NCI-H2107 (cell line): ENCODE data around the gene ARSB.
"Not testable (repeated sequence)": the region's sequence is repeated elsewhere in the genome, so short reads cannot be mapped to it uniquely, and the experiment has no call there.

Experiments
- DNase-seq: peaks from one replicate; lab custom pipeline; 2025; lab: John Stamatoyannopoulos, UW

The ARSB gene

DNA sequence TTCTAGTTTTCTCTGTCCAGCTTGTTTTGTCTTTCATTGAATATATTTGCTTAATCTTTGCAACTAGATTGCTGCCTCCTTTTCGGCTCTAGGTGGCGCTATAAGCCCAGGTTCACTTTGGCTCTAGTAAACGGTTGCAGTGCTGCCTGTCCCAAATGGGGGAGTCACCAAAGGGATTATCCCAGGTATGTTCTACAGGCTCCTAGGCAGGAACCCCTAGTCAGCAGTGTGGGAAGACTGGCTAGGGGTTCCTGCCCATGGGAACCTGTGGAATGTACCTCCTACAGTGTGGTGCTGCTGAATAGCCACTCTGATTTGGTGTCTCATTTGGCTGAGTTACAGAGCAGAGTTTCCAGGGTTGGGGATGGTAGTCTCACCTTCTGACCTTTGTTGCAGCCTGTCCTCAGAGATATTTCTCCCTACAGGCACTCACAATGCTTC lies 85.2 kb downstream of the ARSB start:
- DNase-seq: no peak

DNA sequence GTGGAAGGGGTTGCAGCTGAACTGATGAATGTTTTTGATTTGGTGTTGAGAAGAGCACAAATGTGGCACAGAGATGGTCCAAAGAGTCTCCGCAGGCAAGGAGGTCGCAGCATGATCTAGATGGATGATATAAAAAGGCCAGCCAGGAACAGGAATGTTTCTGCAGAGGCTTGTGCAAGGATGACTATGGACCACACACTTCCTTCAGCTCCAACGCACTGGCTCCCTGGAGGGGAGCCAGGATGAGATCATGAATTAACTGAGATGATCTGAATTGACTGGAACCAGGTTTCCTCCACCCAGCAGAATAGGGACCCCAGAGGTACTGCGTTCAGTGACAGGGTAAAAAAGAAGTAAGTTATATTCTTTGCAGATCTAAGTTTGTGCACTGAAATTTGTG lies 89.0 kb downstream of the ARSB start:
- DNase-seq: no peak

DNA sequence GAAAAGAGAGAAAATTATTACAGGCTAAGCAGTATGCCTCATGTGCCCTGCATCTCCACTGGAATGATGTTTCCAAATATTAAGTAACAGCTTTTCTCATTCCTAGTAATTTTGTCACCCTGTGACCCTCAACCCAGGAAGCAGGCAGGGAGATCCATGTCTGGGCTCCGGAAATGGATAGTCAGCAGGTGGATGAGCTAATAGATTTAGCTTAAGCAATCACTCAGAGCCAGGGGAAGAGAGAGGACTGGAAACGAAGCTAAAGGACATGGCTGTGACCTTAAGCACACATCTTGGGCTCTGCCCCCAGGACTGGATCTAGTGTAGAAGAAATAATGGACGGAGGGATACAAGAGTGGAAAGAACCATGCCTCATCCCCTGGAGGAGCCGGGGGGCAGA lies 89.5 kb downstream of the ARSB start:
- DNase-seq: no peak

DNA sequence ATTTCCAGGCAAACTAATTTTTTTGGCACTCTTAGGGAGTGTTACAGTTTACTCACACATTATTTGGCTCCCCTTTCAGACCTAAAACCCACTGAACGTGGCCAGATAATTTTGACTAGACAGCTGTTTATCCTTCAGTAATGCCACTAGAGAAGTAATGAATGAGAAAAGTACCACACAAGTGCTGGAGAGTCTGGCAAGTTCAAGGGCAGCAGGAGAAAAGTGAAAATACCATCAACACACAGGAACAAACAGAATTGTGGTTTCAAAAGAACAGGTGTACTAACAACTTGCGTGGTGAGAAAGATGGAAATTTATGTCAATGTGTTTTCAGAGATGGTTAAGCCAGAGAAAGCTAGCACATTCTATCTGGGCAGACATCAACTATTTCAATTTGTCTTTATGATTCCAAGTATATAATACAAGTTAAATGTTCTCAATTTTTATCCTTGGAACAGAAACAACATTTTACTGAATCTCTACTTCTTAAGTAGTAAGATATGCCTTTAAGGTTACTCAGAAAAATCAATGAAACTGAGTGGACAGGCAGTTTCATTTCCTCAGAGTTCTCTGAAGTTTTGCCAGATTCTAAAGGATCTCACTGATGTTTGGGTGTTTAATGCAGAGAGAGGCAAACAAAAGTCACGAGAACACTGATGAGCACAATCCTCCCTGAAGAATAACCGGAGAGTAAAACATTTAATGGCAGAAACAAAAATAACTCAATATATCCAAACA lies 91.0 kb downstream of the ARSB start:
- DNase-seq: no peak

DNA sequence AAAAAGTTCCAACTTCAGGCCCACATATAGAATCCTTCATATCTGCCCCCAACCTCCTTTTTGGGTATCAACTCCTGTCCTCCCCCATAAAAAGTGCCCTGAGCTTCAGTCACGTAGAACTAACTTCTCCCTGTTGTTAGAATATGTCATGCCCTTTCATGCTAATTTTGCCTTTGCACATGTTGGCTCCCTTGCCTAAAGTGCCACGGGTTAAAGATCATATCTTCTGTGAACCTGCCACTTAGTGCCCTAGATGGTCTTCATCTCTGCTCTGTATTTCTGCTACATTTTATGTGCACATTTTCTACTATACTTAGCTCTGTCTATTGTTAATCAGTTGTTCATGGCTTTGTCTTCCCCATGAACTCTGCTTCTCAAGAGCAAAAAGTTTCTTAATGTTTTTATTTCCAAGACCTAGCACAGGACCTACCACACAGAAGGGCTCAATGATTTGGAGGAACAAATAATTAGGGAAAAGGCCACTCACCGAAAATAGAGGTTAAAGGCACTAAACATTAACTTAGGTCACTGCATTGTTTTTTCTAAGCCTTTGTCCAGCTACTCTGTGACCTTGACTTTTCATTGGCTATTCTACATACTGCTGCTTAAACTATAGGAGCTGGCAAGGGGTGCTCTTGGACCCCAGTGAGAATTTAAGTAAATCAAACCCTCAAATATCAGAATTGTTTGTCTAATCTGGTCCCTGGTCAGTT lies 94.3 kb downstream of the ARSB start:
- no peak for DNase-seq

DNA sequence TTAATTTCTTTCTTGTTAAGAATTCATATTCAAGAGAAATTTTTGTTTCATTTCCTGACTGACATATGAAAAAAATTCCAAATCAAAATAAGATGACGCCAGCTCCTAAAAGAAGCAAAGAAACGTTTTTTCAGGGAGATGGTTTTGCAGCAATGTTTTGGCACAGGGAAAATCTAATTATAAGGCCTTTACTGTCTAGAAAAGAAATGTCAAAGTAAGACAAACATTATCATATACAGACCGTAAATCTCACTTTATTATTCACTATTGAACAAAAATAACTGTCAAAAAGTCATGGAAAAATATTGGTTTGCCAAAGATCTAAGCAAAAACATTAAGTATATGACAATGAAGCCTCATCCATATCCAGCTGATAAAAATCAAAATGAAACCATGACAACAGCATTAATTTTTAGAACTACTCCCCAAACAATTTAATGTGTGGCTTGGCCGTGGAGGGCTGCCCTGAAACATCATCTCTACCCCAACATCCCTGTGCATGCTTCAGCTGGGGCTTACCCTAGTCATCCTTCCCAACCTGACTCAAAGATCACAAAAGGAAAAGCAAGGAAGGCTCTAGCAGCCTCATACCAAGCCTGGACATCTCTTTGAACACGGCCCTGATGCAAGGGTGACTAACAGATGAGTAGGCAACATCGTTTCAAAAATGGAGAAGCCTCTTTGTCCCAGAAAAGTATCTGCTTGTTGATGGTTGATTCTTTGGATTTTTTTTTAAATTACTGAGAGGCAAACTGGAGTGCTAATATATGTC lies 95.6 kb downstream of the ARSB start:
- DNase-seq: no peak

DNA sequence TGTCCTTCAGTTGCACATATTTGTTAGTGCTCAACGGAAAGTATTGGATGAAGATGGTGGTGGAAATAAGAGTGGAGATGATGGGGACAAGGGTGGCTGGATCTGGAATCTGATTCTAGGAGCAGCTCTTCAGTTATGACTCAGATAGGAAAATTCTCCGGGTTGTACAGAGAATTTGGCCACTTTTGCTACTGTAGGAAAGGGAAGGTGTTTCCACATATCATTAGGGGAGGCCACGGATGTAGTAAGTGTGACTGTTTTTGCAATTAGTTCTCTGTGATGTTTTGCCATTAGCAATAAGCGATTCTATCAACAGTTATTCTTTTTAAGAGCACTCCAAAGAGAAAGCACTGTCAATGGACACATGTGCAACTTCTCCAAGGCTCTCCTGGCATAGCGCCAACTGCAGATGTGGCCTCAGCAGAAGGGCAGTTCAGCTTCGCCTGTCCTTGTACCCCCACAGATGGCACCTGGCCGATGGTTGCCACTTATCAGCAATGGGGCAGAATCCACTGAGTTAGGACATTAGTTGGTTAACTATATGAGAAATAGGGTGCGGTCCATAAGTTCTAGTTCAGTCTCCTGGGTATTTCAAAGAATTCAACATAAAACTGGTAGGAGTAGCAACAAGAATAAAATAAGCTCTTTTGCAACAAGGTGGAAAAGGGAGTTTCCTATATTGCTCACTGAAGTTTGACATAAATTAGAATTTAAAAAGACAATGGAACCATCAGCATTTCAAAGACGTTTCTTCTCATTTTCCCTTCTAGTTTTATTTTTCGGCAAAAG lies 96.3 kb downstream of the ARSB start:
- DNase-seq: no peak

DNA sequence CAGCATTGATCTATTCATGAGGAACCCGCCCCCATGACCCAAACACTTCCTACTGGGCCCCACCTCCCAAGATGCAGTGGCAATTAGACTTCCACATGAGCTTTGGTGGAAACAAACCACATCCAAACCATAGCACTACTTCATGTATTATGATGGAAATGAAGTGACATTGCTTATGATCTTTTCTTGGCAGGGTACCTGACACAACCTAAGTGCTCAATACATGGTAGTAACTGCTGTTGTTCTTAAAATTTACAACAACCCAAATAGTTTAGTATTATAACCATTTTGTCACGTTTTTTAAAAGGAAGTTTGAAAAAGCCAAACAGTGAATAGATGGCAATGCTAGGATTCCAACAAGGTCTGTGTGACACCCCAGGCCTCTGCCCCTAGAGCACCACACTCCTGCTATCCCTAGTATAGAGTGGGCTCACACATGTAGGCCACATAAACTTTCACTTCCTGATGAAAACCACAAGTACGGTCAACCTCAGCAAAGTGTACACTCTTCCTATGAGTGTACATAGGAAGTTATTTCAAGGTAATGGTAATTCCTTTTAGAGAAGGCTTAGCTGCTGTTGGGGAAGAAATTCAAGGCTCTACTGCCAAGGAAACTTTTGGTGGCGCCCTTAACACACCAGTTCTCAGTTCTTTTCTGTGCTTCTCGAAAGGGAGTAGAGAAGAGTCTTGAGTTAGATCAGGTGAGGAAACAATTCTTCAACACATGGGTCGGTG lies 97.6 kb downstream of the ARSB start:
- no peak for DNase-seq

DNA sequence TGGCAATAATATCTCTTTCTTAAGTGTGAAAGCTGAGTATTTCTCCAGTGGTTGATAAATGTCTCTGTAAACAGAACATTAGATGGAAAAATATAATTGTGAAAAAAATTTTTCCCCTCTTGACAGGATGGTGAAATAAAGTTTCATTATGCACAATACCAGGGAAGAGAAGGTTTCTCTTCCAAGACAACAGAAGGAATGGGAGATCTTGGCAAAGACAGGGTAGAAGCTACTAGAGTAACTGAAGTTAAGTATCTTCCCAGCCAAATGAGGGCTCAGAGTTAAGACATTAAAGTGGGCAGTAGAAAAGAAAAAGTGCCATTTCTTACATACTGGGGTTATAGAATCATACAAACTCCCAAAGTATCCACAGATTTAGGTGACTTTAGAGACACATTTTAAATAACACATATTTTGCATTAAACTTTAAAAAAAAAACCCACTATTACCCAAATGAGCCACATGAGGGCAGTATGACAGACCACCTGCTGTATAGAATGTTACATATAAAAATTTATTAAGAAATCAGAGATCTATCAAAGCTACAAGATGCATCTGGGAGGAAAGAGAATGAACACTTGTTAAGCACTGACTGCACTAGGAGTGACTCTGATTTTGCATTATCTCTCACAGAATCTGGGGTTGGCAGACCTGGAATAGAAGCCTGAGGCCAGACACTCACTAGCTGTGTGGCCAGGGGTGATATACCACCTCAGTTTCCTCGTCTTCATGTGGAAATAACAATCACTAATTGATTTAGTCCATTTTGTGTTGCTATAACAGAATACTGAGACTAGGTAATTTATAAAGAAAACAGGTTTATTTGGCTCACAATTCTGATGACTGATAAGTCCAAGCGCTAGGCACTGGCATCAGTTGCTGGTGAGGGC lies 98.5 kb downstream of the ARSB start:
- no peak for DNase-seq

DNA sequence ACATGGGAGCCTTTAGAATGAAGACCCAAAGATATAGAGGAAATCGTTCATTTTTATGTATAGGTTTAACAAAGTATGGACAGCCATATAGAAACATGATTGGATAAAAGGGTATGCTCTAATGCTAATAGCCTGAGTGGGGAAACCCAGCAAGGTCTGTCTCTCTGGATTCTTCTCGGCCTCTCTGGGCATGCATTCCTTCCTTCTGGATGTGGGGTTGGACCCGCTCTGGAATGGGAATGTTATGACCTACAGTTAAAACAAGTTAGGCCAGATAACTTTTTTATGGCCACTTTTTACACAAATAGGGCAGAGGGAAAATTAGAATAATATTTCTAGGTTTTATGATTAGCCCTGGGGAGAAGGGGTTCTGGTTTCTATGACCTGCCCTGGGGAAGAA lies 103.2 kb downstream of the ARSB start:
- DNase-seq: no peak

DNA sequence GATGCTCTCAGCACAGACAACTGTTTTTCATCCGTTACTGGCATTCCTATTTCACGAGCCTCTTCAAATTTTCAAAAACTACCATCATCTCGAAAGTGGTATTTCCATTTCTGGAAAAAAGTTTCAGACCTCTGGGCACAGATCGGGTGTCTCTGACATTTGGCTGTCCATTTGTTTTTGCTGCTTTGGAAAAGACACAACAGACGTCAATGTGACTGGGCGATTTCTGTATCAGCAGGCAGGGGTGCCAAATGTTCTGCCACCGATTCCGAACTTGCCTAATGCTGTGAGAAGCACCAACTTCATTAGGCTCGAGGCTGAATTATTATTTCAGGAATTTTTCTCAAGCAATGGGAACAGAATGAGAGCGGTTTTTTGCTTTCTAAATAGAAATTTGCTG lies 105.6 kb downstream of the ARSB start:
- no peak for DNase-seq

DNA sequence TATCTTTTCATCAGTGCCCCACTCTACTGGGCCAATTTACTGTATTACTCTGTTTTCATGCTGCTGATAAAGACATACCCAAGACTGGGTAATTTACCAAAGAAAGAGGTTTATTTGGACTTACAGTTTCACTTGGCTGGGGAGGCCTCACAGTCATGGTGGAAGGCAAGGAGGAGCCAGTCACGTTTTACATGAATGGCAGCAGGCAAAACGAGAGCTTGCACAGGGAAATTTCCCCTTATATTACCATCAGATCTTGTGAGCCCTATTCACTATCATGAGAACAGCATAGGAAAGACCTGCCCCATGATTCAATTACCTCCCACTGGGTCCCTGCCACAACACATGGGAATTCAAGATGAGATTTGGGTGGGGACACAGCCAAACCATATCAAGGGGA lies 119.0 kb downstream of the ARSB start:
- DNase-seq: not testable (repeated sequence)

DNA sequence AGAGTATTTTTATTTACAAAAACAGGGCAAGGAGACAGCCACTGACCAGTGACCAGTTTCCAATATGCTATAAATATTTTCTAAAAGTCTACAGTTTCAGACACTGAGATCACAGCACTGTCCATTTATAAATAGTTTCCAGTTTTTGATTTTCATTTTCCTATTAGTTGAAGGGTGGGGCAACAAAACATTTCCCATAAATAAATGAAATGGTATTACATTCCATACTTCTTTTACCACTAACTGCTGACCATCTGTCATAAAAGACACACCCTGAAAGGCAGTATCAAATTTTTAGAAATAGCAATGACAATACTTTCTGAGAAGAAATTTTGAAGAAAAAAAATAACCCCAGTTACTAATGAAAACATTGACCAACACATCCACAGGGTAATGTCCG lies 126.7 kb downstream of the ARSB start:
- no peak for DNase-seq

DNA sequence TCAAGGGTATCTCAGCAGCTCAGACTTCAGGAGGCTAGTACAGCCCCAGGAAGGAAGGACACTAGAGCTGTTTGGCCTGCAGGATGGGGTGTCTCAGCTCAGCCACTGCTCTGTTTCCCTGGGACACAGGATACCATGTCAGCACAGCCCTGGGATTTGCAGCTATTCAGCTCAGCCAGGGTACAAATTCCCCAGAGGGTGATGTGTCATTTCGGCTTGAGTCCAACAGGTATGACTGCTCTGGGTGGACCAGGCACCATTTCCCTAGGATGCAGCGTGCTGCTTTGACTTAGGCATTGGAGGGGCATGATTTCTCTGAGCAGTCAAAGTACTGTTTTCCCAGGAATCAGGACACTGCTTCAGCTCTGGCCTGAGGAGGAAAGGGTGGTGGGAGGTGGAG lies 130.1 kb downstream of the ARSB start:
- DNase-seq: no peak

DNA sequence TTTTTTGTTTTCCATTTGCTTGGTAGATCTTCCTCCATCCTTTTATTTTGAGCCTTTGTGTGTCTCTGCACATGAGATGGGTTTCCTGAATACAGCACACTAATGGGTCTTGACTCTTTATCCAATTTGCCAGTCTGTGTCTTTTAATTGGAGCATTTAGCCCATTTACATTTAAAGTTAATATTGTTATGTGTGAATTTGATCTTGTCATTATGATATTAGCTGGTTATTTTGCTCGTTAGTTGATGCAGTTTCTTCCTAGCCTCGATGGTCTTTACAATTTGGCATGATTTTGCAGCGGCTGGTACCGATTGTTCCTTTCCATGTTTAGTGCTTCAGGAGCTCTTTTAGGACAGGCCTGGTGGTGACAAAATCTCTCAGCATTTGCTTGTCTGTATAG lies 133.2 kb downstream of the ARSB start:
- DNase-seq: not testable (repeated sequence)

DNA sequence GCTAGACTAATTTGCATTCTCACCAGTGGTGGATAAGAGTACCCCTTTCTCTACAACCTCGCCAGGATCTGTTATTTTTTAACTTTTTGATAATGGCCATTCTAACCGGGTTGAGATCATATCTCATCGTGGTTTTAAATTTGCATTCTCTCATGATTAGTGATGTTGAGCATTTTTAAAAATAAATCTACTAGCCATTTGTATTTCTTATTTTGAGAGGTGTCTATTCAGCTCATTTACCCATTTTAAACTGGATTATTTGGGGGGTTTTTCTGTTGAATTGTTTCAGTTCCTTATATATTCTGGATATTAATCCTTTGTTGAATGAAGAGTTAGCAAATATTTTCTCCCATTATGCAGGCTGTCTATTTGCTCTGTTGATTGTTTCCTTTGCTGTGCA lies 139.6 kb downstream of the ARSB start:
- DNase-seq: no peak

DNA sequence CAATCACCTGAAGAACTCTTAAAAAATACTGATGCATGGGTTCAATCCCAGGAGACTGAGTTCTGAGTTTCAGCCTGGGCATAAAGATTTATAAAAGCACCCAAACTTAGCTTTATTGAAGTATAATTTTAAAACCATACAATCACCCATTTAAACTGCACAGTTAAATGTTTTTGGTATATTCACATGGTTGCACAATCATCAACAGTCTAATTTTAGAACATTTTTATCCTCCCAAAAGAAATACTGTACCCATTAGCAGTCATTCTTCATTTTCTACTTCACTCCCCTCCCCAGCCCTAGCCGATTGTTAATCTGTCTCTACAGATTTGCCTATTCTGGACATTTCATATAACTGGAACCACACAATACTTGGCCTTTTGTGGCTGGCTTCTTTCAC lies 141.7 kb downstream of the ARSB start:
- DNase-seq: no peak

DNA sequence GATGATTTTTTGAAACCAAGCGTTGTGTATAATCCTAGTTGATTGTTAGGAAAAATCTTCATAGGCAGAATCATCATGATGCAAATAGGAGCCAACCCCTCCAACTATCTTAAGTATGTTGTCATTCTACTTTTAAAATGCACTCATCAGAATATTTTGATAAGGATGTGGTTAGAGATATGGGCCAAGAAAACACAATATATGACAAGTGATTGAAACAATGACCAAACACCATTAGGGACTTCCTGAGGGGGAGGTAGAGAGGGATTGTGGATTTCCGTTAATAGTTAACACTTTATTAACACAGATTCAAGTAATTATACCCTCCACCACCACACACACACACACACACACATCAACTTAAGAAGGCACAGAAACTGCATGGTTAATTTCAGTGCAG lies 143.3 kb downstream of the ARSB start:
- no peak for DNase-seq

DNA sequence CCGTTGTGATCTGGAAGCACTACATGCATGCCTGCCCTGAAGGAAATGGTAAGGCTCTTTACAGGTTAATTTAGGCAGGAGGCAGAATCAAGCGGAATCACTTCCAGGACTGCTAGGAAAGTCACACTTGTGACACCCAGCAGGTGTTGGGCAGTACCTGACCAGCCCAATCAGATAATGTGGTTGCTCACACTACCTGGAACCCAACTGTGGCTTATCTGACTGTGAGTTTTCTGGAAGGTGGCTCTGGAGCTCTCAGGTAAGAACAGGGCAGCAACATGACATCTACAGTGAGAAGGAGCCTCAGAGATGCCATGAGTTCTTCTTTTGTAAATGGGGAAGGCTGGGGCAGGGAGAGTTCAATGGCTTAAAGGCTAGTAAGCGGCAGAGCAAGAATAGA lies 146.4 kb downstream of the ARSB start:
- no peak for DNase-seq

DNA sequence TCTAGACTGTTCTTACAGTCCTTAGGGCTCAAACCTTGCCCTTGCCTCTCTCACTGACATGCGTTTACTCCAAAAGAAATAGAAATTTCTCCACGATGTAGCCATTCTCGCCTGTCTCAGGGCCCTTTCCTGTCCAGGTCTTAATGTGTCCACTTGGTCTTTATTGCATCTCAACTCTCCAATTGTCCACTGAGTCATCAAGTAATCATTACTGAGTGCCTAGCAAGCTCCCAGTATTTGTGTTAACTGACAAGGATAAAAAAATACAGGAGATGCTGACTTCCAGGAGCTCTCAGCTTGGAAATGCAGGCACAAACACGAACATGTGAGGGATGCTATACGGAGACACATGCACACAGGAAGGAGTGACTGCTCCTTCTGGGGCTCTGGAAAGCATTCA lies 147.3 kb downstream of the ARSB start:
- no peak for DNase-seq

DNA sequence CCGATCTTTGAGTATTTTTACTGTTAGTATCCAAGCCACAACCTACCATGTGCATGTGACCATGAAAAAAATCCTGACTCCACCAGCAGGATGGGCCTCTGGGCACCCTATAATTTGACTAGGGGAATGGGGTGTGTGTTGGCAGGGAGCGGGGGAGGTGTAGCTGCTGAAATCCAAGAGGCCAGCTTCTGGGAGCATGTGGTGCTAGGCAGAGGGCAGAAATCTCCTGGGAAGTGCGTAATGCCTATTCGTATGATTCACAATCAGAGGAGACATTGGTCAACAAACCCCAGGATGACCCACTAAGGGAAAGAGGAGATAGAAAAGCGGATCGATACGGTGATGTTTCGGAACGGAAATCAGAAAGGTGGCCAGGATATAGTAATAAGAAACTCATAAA lies 149.9 kb downstream of the ARSB start:
- DNase-seq: no peak
